ENCODE measurements around the gene CENPN.
A peak's percentile ranks its signal among the peaks of the same experiment; 100 is the strongest.

CENPN gene

GRCh38 chr16:81061307-81061640, 54.3 kb downstream of the CENPN start:
- H3K27ac ChIP-seq (ENCODE audit: low read depth, low read length): no peak overlapping the region
- no peak overlapping the region for H3K4me3 ChIP-seq (ENCODE audit: low read depth, low read length)
- no peaks in the 10 kb centered on the region for H3K36me3 ChIP-seq (ENCODE audit: control insufficient read depth, insufficient read depth, low read length)
- H3K27me3 ChIP-seq (ENCODE audit: control insufficient read depth, insufficient read depth, low read length): no peaks in the 10 kb centered on the region
- H3K9ac ChIP-seq (ENCODE audit: low read depth, low read length): no peak overlapping the region
- peaks cover 12% of the 10 kb centered on the region for H3K4me1 ChIP-seq (ENCODE audit: control insufficient read depth, insufficient read depth, low read length)
- H3K9me3 ChIP-seq (ENCODE audit: control insufficient read depth, insufficient read depth, low read length): no peaks in the 10 kb centered on the region

GRCh38 chr16:81061871-81062608, 55.0 kb downstream of the CENPN start:
- no peaks in the 10 kb centered on the region for H3K36me3 ChIP-seq (ENCODE audit: control insufficient read depth, insufficient read depth, low read length)
- no peak overlapping the region for H3K27ac ChIP-seq (ENCODE audit: low read depth, low read length)
- no peaks in the 10 kb centered on the region for H3K9me3 ChIP-seq (ENCODE audit: control insufficient read depth, insufficient read depth, low read length)
- H3K4me3 ChIP-seq (ENCODE audit: low read depth, low read length): no peak overlapping the region
- H3K4me1 ChIP-seq (ENCODE audit: control insufficient read depth, insufficient read depth, low read length): peaks cover 12% of the 10 kb centered on the region
- H3K9ac ChIP-seq (ENCODE audit: low read depth, low read length): no peak overlapping the region
- no peaks in the 10 kb centered on the region for H3K27me3 ChIP-seq (ENCODE audit: control insufficient read depth, insufficient read depth, low read length)

GRCh38 chr16:81066681-81067080, 59.7 kb downstream of the CENPN start:
- Histone ChIP-seq H3K4me3 (ENCODE audit: low read depth, low read length) (no peak overlapping the region), H3K36me3 (ENCODE audit: control insufficient read depth, insufficient read depth, low read length) (no peaks in the 10 kb centered on the region), H3K4me1 (ENCODE audit: control insufficient read depth, insufficient read depth, low read length) (0 out of 2 replicates have a peak, but pooled peaks cover 3% of the 10 kb centered on the region), H3K27ac (ENCODE audit: low read depth, low read length) (no peak overlapping the region), H3K9me3 (ENCODE audit: control insufficient read depth, insufficient read depth, low read length) (no peaks in the 10 kb centered on the region), H3K27me3 (ENCODE audit: control insufficient read depth, insufficient read depth, low read length) (no peaks in the 10 kb centered on the region), H3K9ac (ENCODE audit: low read depth, low read length) (no peak overlapping the region)

DNA sequence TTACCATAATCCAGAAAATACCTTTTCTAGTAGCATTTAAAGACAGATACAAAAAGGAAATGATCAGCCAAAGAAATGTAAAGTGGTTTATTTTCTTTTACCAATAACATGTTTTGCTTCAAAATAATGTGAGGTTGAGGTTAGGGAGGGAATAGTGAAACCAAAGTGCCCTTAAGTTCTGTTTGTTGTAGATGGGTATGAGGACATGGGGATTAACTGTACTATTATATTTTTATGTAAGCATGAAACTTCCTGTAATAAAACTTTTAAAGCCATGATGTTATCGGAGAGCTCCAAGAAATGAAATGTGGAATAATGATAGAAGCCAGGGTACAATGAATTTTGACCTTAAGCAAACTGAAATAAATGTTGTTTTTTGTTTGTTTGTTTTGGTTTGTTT, 60.2 kb downstream of the CENPN start:
- Histone ChIP-seq H3K4me1 (ENCODE audit: control insufficient read depth, insufficient read depth, low read length) (0 out of 2 replicates have a peak, but pooled peaks cover 3% of the 10 kb centered on the region), H3K4me3 (ENCODE audit: low read depth, low read length) (no peak overlapping the region), H3K9me3 (ENCODE audit: control insufficient read depth, insufficient read depth, low read length) (no peaks in the 10 kb centered on the region), H3K27ac (ENCODE audit: low read depth, low read length) (no peak overlapping the region), H3K9ac (ENCODE audit: low read depth, low read length) (no peak overlapping the region), H3K27me3 (ENCODE audit: control insufficient read depth, insufficient read depth, low read length) (no peaks in the 10 kb centered on the region), H3K36me3 (ENCODE audit: control insufficient read depth, insufficient read depth, low read length) (no peaks in the 10 kb centered on the region)

DNA sequence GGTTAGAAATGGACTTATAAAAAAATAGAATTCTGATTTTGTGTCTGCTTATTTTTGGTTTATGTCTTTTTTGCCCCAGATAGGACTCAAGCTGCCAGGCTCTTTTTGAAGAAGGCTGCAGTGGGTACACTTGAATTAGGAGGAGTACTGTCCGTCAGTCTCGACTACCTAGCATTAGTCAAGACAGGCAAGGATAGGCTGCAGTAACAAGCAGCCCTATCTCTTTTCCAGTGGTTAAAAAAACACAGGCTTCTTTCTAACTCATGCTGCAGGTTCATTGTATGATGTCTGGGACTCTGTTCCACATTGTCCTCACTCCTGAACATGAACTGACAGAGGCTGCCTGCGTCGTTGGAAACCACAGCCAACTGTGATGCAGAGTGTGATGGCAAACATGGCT, 62.0 kb downstream of the CENPN start:
- Histone ChIP-seq H3K9me3 (ENCODE audit: control insufficient read depth, insufficient read depth, low read length) (no peaks in the 10 kb centered on the region), H3K27me3 (ENCODE audit: control insufficient read depth, insufficient read depth, low read length) (no peaks in the 10 kb centered on the region), H3K9ac (ENCODE audit: low read depth, low read length) (no peak overlapping the region), H3K27ac (ENCODE audit: low read depth, low read length) (no peak overlapping the region), H3K36me3 (ENCODE audit: control insufficient read depth, insufficient read depth, low read length) (no peaks in the 10 kb centered on the region), H3K4me1 (ENCODE audit: control insufficient read depth, insufficient read depth, low read length) (peaks cover 8% of the 10 kb centered on the region; the same call in 1 of the 2 replicates), H3K4me3 (ENCODE audit: low read depth, low read length) (no peak overlapping the region)

DNA sequence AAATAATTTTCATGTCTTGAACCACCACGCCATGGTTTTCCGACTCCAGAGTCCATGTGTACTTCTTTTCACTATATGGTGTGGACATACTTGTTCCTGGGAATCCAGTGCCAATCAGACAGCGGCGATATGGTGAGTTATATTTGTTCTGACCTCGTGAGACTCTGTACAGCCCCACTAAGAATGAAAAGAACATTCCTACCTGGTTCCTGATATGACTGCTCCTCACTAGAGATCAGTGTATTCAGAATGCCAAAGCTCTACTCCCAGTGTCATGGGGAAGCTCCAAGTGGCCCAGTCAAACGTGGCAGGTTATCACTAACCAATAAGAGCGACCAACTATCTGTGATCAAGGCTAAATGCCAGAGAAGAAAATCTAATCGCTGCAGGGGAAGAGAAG, 64.0 kb downstream of the CENPN start:
- H3K4me3 ChIP-seq (ENCODE audit: low read depth, low read length): no peak overlapping the region
- H3K9ac ChIP-seq (ENCODE audit: low read depth, low read length): no peak overlapping the region
- H3K27ac ChIP-seq (ENCODE audit: low read depth, low read length): no peak overlapping the region
- no peaks in the 10 kb centered on the region for H3K36me3 ChIP-seq (ENCODE audit: control insufficient read depth, insufficient read depth, low read length)
- no peaks in the 10 kb centered on the region for H3K27me3 ChIP-seq (ENCODE audit: control insufficient read depth, insufficient read depth, low read length)
- peaks cover 8% of the 10 kb centered on the region; the same call in 1 of the 2 replicates for H3K4me1 ChIP-seq (ENCODE audit: control insufficient read depth, insufficient read depth, low read length)
- no peaks in the 10 kb centered on the region for H3K9me3 ChIP-seq (ENCODE audit: control insufficient read depth, insufficient read depth, low read length)

DNA sequence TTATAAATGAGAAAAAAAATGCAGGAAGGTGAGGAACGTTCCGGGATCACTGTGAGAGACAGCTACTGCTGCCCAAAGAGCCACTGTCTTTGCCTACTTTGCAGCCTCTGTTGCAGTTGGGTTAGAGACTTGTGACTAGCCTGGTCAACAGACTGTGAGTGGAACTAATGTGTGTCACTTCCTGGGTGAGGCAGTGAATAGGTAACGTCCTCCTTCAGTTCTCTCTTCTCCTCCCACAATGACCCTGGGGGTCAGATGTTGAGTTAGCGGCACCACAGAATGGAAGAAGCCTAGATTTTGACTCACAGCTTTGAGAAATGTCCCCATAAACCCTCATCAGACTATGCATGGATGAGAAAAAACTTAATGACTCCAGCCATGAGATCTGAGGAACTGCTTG, 64.8 kb downstream of the CENPN start:
- Histone ChIP-seq H3K36me3 (ENCODE audit: control insufficient read depth, insufficient read depth, low read length) (no peaks in the 10 kb centered on the region), H3K27ac (ENCODE audit: low read depth, low read length) (no peak overlapping the region), H3K4me3 (ENCODE audit: low read depth, low read length) (no peak overlapping the region), H3K9me3 (ENCODE audit: control insufficient read depth, insufficient read depth, low read length) (no peaks in the 10 kb centered on the region), H3K27me3 (ENCODE audit: control insufficient read depth, insufficient read depth, low read length) (no peaks in the 10 kb centered on the region), H3K9ac (ENCODE audit: low read depth, low read length) (no peak overlapping the region), H3K4me1 (ENCODE audit: control insufficient read depth, insufficient read depth, low read length) (peaks cover 13% of the 10 kb centered on the region; the same call in 1 of the 2 replicates)

DNA sequence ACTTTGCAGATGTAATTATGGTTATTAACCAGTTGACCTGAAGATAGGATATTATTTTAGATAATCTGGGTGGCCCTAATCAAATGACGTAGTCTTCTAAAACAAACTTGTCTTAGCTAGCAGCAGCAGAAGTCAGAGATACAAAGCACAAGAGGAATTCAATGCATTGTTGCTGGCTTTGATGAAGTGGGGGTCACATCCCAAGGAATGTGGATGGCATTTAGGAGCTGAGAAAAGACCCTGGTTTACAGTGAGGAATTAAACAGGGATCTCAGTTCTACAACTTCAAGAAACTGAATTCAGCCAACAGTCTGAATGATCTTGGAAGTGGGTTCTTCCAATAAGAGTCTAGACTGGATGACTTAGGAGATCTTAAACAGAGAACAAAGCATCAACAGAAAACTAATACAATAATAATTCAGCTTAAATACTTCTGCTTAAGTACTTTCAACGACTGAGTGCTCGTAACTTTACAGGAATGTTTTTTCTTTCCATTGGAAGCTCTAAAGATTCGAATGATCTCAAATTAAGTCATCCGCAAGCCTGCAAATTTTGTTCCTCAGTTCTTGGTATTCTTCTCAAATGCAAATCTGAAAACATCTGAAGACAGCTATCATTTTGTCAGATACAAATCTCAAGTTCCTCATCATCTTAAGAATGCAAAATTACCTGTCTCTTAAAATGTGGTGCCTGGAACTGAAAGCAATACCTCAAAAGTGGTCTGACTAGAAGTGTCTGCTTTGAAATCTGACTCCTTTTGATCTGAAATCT, 66.7 kb downstream of the CENPN start:
- no peaks in the 10 kb centered on the region for H3K27me3 ChIP-seq (ENCODE audit: control insufficient read depth, insufficient read depth, low read length)
- peaks cover 13% of the 10 kb centered on the region; the same call in 1 of the 2 replicates for H3K4me1 ChIP-seq (ENCODE audit: control insufficient read depth, insufficient read depth, low read length)
- no peak overlapping the region for H3K9ac ChIP-seq (ENCODE audit: low read depth, low read length)
- no peak overlapping the region for H3K4me3 ChIP-seq (ENCODE audit: low read depth, low read length)
- H3K36me3 ChIP-seq (ENCODE audit: control insufficient read depth, insufficient read depth, low read length): no peaks in the 10 kb centered on the region
- peak overlapping the region; percentile 19 for H3K27ac ChIP-seq (ENCODE audit: low read depth, low read length)
- no peaks in the 10 kb centered on the region for H3K9me3 ChIP-seq (ENCODE audit: control insufficient read depth, insufficient read depth, low read length)

- Histone ChIP-seq H3K27me3 (ENCODE audit: control insufficient read depth, insufficient read depth, low read length) (no peaks in the 10 kb centered on the region), H3K9me3 (ENCODE audit: control insufficient read depth, insufficient read depth, low read length) (no peaks in the 10 kb centered on the region), H3K27ac (ENCODE audit: low read depth, low read length) (peak overlapping the region; percentile 97), H3K36me3 (ENCODE audit: control insufficient read depth, insufficient read depth, low read length) (peaks cover 8% of the 10 kb centered on the region), H3K9ac (ENCODE audit: low read depth, low read length) (peak overlapping the region; percentile 19; the same call in 1 of the 2 replicates), H3K4me1 (ENCODE audit: control insufficient read depth, insufficient read depth, low read length) (peaks cover 13% of the 10 kb centered on the region; the same call in 1 of the 2 replicates), H3K4me3 (ENCODE audit: low read depth, low read length) (peak overlapping the region; percentile 90)
Observed at GRCh38 chr16:81076566-81077075, 69.6 kb downstream of the CENPN start.

- H3K27ac ChIP-seq (ENCODE audit: low read depth, low read length): peak within 1 kb of the TSS; percentile 97
Observed at GRCh38 chr16:81077076-81077940, 70.3 kb downstream of the CENPN start, which contains the start of gene C16orf46. Gene C16orf46, minus strand, starts transcription at chr16:81077238. Its CDS starts 13,283 bp downstream, at chr16:81063955.

More at GRCh38 chr16:81077076-81077940, 70.3 kb downstream of the CENPN start, which contains the start of gene C16orf46:
- Histone ChIP-seq H3K36me3 (ENCODE audit: control insufficient read depth, insufficient read depth, low read length) (peaks cover 11% of the 10 kb centered on the region), H3K4me1 (ENCODE audit: control insufficient read depth, insufficient read depth, low read length) (peaks cover 13% of the 10 kb centered on the region; the same call in 1 of the 2 replicates), H3K4me3 (ENCODE audit: low read depth, low read length) (peak within 1 kb of the TSS; percentile 90), H3K9ac (ENCODE audit: low read depth, low read length) (peak within 1 kb of the TSS; percentile 86), H3K27me3 (ENCODE audit: control insufficient read depth, insufficient read depth, low read length) (no peaks in the 10 kb centered on the region), H3K9me3 (ENCODE audit: control insufficient read depth, insufficient read depth, low read length) (no peaks in the 10 kb centered on the region)

Data from HUES48 (cell line).